ENCODE measurements around the gene GPR153.

GPR153 gene

DNA sequence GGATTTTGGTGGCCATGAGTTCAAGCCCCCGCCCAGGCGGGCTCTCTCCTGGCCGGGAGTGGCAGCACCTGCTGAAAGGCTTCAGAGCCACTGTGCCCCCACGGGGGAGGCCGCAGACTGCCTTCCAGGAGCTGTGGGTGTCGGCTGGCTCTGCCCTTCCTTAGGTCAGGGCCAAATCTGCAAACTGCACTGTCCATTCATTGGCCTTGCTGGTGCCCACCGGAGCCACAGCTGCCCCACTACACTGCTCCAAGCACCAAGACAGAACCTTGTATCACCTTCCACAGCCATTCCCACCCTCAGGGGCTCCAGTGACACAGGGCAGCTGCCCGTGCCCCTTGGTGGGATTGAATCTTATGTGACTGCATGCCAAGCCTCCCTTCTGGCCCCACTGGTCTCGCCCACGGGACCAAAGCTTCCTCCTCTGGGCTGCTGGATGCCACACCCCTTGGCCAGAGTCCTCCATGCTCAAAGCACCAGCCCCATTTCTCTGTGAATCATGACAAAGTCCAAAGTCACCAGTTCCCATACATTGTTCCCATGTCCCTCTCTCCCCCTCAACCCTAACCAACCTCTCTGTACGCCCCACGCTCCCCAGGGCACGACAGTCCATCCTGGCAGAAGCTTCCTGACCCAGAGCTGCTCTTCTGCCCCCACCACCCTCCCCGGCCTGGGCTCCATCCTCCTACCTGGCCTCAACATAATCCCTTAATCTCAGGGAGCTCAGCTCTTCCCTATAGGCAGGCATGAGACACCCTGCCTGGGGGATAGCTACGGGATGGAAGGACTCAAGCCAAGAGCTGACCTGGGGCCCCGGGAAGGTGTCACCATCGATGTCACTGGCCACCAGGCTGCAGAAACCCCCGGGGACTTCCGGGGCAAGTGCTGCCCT lies 20.9 kb upstream of the GPR153 start:
- no peaks in the 10 kb centered on the region; the same call in 1 of the 2 replicates for H3K36me3 ChIP-seq (ENCODE audit: low read depth)
- H3K27ac ChIP-seq (ENCODE audit: poor library complexity, severe bottlenecking): no peak overlapping the region
- TF ChIP-seq, protein P1, sequence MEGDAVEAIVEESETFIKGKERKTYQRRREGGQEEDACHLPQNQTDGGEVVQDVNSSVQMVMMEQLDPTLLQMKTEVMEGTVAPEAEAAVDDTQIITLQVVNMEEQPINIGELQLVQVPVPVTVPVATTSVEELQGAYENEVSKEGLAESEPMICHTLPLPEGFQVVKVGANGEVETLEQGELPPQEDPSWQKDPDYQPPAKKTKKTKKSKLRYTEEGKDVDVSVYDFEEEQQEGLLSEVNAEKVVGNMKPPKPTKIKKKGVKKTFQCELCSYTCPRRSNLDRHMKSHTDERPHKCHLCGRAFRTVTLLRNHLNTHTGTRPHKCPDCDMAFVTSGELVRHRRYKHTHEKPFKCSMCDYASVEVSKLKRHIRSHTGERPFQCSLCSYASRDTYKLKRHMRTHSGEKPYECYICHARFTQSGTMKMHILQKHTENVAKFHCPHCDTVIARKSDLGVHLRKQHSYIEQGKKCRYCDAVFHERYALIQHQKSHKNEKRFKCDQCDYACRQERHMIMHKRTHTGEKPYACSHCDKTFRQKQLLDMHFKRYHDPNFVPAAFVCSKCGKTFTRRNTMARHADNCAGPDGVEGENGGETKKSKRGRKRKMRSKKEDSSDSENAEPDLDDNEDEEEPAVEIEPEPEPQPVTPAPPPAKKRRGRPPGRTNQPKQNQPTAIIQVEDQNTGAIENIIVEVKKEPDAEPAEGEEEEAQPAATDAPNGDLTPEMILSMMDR (IDR thresholded peaks at IDR 0.05; ENCODE audit: poor library complexity, severe bottlenecking): no peak
- H3K4me1 ChIP-seq (ENCODE audit: insufficient read depth, poor library complexity, severe bottlenecking): no peaks in the 10 kb centered on the region
- no peak for ATAC-seq (ENCODE audit: low read depth)
- no peak overlapping the region for H3K4me3 ChIP-seq (ENCODE audit: severe bottlenecking)
- H3K27me3 ChIP-seq (ENCODE audit: insufficient read depth, poor library complexity, severe bottlenecking): no peaks in the 10 kb centered on the region
- no peak for DNase-seq (ENCODE audit: low spot score)
- no peaks in the 10 kb centered on the region for H3K9me3 ChIP-seq (ENCODE audit: severe bottlenecking)

DNA sequence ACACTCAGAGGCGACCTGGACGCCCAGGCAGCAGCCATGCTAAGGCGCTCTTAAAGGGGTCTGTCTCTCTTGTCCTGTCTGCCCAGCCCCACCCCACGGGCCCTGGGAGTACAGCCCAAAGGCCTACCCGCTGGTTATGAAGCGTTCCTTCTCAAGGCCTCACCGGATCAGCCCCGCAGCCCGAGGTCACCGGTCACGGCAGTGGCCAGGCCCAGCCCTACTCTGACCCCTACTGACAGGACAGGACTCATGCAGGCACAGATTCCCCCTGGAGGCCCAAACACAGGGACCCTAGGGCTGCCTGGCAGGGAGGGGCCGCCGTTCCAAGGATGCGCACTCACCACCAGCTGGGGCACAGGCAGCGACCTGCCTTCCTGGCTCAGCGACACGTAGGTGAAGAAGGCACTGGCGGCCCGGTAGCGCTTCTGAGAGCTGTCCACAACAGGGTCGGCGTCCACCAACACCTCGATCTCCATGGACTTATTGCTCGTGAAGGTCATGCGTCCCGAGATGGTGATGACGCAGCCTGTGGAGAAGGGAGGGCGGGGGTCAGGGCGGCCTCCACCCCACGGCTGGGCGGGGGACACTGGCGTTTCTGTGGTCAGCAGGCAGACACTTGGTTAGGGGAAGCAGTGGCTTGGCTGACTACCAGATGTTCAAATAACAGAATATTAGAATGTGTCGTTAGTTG lies 20.0 kb upstream of the GPR153 start:
- ATAC-seq (ENCODE audit: low read depth) (no peak), DNase-seq (ENCODE audit: low spot score) (no peak)
- H3K27me3 ChIP-seq (ENCODE audit: insufficient read depth, poor library complexity, severe bottlenecking): no peaks in the 10 kb centered on the region
- H3K36me3 ChIP-seq (ENCODE audit: low read depth): no peaks in the 10 kb centered on the region; the same call in 1 of the 2 replicates
- no peaks in the 10 kb centered on the region for H3K4me1 ChIP-seq (ENCODE audit: insufficient read depth, poor library complexity, severe bottlenecking)
- H3K9me3 ChIP-seq (ENCODE audit: severe bottlenecking): no peaks in the 10 kb centered on the region
- TF ChIP-seq, protein P1 (IDR thresholded peaks at IDR 0.05; ENCODE audit: poor library complexity, severe bottlenecking): peak; percentile 20
- no peak overlapping the region for H3K27ac ChIP-seq (ENCODE audit: poor library complexity, severe bottlenecking)
- no peak overlapping the region for H3K4me3 ChIP-seq (ENCODE audit: severe bottlenecking)

DNA sequence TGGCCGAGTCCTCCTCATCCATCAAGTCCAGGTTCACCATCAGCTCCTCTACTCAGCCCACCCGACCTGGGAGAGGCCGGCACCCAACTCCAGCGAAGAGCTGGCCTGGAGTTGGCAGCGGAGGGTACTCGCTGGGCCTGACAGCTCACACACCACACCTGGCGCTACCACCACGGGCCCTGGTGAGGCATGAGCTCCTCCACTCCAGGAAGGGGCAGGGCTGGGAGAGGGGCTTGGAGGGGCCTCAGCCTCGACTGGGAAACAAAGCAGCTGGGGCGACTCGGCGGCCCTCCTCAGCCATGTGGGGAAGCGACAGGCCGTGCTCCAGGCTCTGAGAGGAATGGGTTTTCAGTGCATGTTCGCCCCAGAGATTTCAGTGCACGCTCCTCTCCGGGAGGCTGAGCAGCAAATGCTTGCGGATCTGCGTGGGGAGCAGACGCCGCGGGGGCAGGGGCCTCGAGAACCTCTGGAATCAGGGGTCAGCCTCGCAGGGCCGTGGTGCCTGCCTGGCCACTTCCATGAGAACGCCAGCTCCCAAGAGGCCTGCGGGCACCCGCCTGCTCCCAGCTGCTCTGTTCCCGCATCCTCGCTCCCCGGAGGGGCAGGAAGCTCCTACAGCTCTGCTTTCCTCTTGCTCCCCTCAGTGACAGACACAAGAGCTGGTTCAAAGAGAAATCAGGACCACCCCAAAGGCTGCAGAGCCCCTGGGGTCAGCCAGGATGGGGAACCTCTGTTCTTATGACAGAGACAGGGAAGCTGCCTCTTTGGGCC lies 18.9 kb upstream of the GPR153 start:
- Histone ChIP-seq H3K9me3 (ENCODE audit: severe bottlenecking) (no peaks in the 10 kb centered on the region), H3K27me3 (ENCODE audit: insufficient read depth, poor library complexity, severe bottlenecking) (no peaks in the 10 kb centered on the region), H3K36me3 (ENCODE audit: low read depth) (no peaks in the 10 kb centered on the region; the same call in 1 of the 2 replicates), H3K4me1 (ENCODE audit: insufficient read depth, poor library complexity, severe bottlenecking) (no peaks in the 10 kb centered on the region), H3K27ac (ENCODE audit: poor library complexity, severe bottlenecking) (no peak overlapping the region), H3K4me3 (ENCODE audit: severe bottlenecking) (no peak overlapping the region)
- TF ChIP-seq, protein P1 (IDR thresholded peaks at IDR 0.05; ENCODE audit: poor library complexity, severe bottlenecking): no peak
- no peak for ATAC-seq (ENCODE audit: low read depth)
- no peak for DNase-seq (ENCODE audit: low spot score)

DNA sequence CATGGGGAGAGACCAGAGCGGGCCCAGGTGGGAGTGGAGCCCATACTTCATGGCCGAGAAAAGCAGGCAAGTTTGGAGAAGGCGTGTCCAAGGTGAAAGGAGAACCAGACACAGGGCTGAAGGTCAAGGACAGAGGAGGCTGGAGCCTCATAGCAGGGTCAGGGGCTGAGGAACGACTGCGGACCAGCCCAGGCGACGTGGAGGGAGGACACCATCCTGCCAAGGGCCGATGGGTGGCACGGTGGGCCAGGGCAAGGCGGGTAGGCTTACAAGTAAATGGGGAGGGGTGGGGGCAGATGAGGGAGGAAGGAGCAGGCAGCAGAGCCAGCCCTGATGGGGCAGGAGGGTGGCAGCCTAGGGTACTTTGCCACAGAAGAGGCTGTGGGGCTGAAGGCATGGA lies 18.2 kb upstream of the GPR153 start:
- Histone ChIP-seq H3K36me3 (ENCODE audit: low read depth) (no peaks in the 10 kb centered on the region; the same call in 1 of the 2 replicates), H3K27me3 (ENCODE audit: insufficient read depth, poor library complexity, severe bottlenecking) (no peaks in the 10 kb centered on the region), H3K4me3 (ENCODE audit: severe bottlenecking) (no peak overlapping the region), H3K27ac (ENCODE audit: poor library complexity, severe bottlenecking) (no peak overlapping the region), H3K4me1 (ENCODE audit: insufficient read depth, poor library complexity, severe bottlenecking) (no peaks in the 10 kb centered on the region), H3K9me3 (ENCODE audit: severe bottlenecking) (no peaks in the 10 kb centered on the region)
- no peak for DNase-seq (ENCODE audit: low spot score)
- ATAC-seq (ENCODE audit: low read depth): no peak
- TF ChIP-seq, protein P1 (IDR thresholded peaks at IDR 0.05; ENCODE audit: poor library complexity, severe bottlenecking): no peak

Measured in RWPE2 (cell line).